Activated gamma-delta T cell (primary cell): ENCODE data around the gene WFDC1.

ENCODE experiments used
- DNase-seq: peaks from one replicate; lab custom pipeline; 2025; lab: John Stamatoyannopoulos, UW
- total RNA-seq, 2 donors: gene quantifications; one replicate each; lab custom pipeline; 2026; lab: John Stamatoyannopoulos, UW

The WFDC1 gene, protein sequence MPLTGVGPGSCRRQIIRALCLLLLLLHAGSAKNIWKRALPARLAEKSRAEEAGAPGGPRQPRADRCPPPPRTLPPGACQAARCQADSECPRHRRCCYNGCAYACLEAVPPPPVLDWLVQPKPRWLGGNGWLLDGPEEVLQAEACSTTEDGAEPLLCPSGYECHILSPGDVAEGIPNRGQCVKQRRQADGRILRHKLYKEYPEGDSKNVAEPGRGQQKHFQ
- total RNA-seq: 0.04 to 0.05 reads per million in 2 donors

DNA sequence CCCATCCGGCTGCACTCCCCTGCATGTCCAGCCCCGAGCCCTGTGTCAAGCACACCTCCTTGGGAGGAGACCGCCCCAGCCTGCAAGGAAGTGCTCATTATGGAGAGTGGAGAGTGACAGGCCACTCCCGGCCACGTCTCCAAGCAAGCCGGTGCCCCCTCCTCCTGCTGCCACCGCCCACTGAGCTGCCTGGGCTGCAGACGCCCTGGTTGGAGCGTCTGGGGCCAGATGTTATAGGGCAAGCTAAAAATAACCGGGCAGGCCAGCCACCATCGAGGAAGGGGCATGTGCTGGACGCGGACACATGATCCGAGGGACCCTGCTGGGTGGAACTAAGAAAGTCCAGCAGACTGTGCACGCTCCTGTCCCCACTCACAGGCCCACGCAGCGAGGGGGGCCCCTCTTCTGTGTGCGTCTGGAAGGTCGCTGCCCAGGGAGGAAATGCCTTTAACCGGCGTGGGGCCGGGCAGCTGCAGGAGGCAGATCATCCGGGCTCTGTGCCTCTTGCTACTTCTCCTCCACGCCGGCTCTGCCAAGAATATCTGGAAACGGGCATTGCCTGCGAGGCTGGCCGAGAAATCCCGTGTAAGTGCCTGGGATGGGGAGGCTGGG lies at the start of gene WFDC1:
TSS of gene WFDC1 (plus strand) at position 348 of the 612 bp plus-strand sequence. CDS start at position 442, 94 bp downstream.
- DNase-seq: no peak

DNA sequence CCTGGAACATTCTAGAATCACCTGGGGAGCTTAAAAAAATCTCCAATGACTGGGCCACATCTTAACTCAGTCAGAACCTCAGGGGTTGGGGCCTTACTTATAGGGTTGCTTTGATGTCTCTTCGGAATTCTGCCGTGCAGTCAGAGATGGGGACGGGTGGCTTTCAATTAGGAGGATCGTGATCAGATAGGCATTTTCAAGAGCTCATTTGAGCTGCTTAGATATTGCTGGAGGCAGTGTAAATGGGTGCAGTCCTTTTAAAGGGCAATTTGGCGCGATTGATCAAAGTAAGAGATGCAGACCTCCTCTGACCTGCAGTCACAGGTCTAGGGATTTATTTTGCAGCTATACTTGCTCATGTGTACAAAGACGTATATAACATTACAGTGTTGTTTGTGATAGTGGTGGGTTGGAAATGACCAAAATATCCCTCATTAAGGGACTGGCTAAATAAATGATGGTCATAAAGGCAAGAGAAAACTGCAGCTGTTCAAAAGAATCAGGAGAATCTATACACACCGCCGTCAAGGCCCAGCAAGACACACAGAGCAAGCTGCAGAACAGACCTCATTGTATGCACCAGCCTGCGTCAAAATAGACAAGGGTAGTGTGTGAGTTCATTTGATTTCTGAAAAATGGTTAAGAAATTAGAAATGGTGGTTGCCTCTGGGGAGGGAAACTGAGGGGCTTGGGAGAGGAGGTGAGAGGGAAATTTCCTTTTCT lies 48.6 kb upstream of the WFDC1 start:
- DNase-seq: no peak

GRCh38 chr16:84246679-84247077 lies 48.0 kb upstream of the WFDC1 start:
- DNase-seq: no peak

- no peak for DNase-seq
Measured at GRCh38 chr16:84247331-84247730, 47.3 kb upstream of the WFDC1 start.

GRCh38 chr16:84247844-84248243 lies 46.8 kb upstream of the WFDC1 start:
- DNase-seq: no peak

DNA sequence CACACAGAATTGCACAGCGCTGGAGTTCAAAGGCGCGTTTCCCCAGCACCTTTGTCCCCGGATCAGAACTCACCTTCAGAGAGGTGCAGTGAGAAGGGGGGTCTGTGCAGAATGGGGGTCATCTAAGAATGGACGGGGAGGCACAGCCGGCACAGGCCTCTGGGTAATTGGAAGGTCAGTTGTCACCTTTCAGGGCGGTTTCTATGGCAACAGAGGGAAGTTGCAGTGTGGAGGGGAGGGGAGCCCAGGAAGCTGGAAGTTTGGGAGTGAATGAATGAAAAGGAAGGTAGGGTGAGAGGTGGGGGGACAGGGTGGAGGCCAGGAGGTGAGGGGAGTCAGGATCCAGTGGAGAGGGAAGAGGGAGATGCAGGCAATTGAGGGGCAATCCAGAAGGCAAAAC lies 42.5 kb upstream of the WFDC1 start:
- no peak for DNase-seq

DNA sequence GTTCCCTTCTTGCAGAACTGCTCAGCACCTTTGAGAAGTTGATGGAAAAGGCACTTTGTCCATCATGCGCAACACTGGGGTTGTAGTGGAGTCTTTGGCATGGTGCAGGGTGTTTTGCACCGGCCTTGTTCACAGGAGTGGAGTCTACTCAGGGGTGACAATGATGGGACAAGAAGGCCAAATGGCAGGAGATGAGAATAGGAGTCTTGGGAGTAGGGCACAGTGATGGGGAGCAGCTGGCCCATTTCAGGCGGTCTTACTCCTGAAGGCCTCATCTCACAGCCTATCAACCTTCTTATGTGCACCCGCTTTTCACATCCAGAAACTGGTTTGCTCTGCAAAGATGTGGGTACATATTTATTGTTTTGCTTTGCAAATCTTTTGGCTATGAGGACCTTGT lies 41.5 kb upstream of the WFDC1 start:
- DNase-seq: no peak

DNA sequence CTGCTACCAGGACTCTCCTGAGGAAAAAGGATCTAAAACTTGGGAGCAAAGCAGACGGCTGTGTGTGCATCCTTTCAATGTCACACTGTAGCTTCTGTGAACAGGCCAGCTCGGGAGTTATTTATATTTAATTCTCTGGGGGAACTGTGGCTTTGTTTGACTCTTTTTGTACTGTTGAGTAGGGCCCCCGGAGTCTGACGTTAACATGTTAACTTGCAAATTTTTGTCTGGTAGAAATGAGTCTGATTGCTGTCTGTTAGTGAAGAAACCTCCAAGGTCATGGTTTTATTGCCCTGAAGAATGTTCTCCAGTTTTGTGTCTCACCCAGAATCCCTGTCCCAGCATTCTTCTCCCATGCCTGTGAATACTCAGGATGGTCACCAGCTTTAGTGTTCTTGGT lies 40.6 kb upstream of the WFDC1 start:
- no peak for DNase-seq

DNA sequence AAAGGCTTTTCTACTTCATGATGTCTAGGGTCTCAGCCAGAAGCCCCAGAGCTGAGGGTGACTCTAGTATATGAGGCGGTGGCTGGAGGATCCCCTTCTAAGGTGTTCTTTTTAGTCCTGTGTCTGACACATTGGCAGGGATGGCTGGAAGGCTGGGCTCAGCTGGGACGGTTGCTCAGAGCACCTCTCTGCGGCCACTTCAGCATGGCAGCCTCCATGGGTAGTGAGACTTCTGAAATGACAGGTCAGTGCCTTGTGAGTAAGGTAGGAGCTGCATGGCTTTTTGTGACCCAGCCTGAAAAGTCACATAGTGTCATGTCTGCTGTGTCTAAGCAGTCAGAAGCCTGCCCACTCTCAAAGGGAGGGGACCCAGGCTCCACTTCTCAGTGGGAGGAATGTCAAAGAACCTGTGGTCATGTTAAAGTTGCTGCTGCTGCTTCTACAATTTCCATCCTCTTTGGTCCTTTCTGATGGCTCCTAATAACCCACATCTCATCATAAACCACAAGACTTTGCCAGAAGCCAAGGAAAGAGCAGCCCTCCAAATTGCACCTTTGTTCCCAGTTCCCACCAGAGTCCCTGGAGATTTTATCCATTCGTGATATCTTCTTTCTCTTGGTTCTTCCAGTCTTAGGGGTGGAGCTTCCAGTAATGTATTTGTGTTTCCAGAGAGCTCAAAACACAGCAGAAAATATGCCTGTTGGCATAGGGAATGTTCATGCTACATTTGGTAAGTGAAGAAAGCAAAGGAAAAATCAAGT lies 39.4 kb upstream of the WFDC1 start:
- DNase-seq: no peak

DNA sequence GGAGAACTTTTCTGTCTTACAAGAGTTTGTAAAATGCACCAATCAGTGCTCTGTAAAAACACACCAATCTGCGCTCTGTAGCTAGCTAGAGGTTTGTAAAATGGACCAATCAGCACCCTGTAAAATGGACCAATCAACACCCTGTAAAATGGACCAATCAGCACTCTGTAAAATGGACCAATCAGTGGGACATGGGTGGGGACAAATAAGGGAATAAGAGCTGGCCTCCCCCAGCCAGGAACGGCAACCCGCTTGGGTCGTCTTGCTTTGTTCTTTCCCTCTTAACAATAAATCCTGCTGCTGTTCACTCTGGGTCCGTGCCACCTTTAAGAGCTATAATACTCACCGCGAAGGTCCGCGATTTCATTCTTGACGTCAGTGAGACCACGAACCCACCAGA lies 36.4 kb upstream of the WFDC1 start:
- DNase-seq: no peak

DNA sequence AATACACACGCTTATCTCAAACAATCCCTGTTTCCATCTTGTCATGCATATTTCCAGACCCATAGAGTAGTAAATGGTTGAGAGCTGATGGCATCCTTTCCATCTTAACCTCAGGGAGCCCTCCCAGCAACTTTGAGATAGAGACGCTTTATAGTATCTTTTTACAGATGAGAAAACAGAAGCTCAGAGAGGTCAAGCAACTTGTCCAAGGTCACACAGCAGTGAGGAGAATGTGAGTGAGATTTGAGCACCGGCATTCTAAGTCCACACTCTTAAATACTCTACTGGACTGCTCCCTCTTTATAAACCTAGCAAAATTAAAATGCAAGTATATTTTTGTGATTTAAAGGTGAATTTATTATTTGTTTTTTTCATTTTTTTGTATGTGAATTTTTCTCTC lies 35.0 kb upstream of the WFDC1 start:
- no peak for DNase-seq

- no peak for DNase-seq
Measured at GRCh38 chr16:84260766-84261554, 33.7 kb upstream of the WFDC1 start.

DNA sequence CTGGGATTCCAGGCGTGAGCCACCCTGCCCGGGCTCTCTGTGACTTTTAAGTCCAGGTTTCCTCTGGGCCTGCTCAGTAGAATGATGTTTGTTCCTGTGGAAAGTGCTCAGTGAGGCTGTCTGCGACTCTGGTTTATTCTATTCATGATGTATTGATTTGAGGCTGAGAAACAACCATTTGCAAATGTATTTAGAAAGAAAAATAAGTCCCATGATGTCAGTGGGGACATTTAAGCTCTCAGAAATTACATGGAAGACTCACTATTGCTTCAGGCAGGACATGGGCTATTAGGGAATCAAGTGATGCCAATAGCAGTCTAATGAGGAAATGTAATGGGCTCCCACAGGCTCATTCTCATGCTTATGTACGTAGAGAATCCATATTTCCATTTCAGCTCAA lies 32.6 kb upstream of the WFDC1 start:
- no peak for DNase-seq

- DNase-seq: no peak
Measured at GRCh38 chr16:84262939-84263338, 31.7 kb upstream of the WFDC1 start.

DNA sequence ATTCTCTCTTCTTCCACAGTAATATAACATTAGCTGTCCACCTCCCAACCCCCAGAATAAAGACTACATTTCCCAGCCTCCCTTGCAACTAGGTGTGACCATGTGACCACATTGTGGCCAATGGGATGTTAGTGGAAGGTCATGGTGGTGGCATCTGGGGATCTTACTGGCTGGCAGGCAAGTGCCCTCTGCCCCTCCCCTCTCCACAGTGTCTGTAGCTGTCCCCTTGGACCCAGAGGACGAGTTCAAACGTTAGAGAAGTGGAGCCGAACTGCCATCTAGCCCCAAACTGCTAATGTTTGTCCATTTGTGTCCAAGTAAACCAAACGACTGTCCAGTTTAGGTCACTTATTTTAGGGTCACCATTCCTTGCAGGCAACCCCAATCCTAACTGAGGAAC lies 28.2 kb upstream of the WFDC1 start:
- DNase-seq: no peak

DNA sequence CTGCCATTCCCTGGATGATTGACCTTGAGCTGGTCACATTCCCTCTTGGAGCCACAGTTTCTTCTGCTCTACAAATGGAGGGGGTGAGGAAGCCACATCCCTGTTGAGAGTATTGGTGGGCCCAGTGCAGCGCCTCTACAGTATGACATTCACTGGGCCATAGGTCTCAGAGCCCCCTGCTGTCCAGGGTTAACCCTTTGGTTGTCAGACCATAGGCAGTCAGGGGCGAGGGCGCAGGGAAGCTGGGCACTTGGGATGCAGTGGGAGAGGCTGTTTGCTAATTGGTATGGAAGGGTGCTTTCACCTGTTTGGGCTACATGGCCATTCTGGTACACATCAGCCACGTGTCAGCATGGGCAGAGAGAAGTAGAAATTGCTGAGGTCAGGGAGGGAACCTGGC lies 27.3 kb upstream of the WFDC1 start:
- DNase-seq: no peak

GRCh38 chr16:84268291-84269040 lies 26.2 kb upstream of the WFDC1 start:
- no peak for DNase-seq

- DNase-seq: no peak
Measured at GRCh38 chr16:84270071-84270470, 24.6 kb upstream of the WFDC1 start.

GRCh38 chr16:84270531-84270930 lies 24.1 kb upstream of the WFDC1 start:
- no peak for DNase-seq

- DNase-seq: no peak
Measured at GRCh38 chr16:84271037-84271436, 23.6 kb upstream of the WFDC1 start.

- no peak for DNase-seq
Measured at GRCh38 chr16:84271866-84272265, 22.8 kb upstream of the WFDC1 start.
